Progenitor cell of endocrine pancreas (in vitro differentiated cells): Measurements from ENCODE around the gene NADSYN1. TPM values are rescaled to one million over a fixed set of nuclear protein-coding genes. Genes with fewer than 3 reads are reported as not detected.
A peak's percentile ranks its signal among the peaks of the same experiment; 100 is the strongest.

ENCODE experiments used
- DNase-seq: peaks from one replicate; pipeline ENCODE4 v3.0.0; 2021; ENCODE audit warnings: low spot score; ENCODE audit not compliant: unreplicated experiment
- H3K27ac Mint-ChIP-seq: 2 replicates; pipeline ENCODE4 v1.8.0; 2021; ENCODE audit warnings: mild to moderate bottlenecking, moderate library complexity, mixed read lengths
- H3K27me3 Mint-ChIP-seq: 2 replicates; pipeline ENCODE4 v1.8.0; 2021; ENCODE audit warnings: mixed read lengths
- H3K36me3 Mint-ChIP-seq: 2 replicates; pipeline ENCODE4 v1.8.0; 2022; ENCODE audit warnings: mixed read lengths; ENCODE audit not compliant: insufficient read depth
- H3K4me1 Mint-ChIP-seq: 2 replicates; pipeline ENCODE4 v1.8.0; 2021; ENCODE audit warnings: low read depth, mixed read lengths
- H3K4me3 Mint-ChIP-seq: 2 replicates; pipeline ENCODE4 v1.8.0; 2021; ENCODE audit warnings: low read depth, mild to moderate bottlenecking, moderate library complexity, mixed read lengths
- H3K9me3 Mint-ChIP-seq: 2 replicates; pipeline ENCODE4 v1.8.0; 2021; ENCODE audit warnings: low read depth, mixed read lengths
- total RNA-seq: library from RNA; stranded (reverse); gene quantifications from 2 replicates; pipeline ENCODE4 v1.2.1, GENCODE V29; 2021
- TF ChIP-seq, protein P1 (sequence below): fragments of 200-600 bp; sonication (generic); IDR thresholded peaks from one replicate; pipeline ENCODE4 v1.5.0; 2021; ENCODE audit warnings: antibody characterized with exemption, mild to moderate bottlenecking; ENCODE audit not compliant: unreplicated experiment

NADSYN1 gene
- total RNA-seq, 1 donor from 2014 or later, result 72.0 TPM

DNA sequence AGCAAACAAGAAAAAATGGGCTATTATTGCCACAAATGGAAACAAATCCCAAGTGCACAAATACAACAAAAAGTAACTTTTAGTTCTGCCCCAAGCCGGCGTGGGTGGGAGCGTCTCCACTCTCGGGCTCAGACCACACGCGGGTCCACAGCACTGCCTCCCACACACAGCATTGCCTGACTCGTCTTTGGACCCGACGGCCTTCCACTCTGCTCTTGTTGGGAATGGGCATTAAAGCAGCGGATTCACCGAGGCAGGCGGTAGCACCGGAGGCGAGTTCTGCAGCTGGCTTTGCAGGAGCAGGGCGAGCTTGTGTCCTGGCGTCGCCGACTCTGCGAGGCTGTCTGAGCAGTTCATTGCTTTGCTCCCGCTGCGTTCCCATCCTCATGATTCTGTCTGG lies 23.0 kb downstream of the NADSYN1 start:
- TF ChIP-seq, protein P1, sequence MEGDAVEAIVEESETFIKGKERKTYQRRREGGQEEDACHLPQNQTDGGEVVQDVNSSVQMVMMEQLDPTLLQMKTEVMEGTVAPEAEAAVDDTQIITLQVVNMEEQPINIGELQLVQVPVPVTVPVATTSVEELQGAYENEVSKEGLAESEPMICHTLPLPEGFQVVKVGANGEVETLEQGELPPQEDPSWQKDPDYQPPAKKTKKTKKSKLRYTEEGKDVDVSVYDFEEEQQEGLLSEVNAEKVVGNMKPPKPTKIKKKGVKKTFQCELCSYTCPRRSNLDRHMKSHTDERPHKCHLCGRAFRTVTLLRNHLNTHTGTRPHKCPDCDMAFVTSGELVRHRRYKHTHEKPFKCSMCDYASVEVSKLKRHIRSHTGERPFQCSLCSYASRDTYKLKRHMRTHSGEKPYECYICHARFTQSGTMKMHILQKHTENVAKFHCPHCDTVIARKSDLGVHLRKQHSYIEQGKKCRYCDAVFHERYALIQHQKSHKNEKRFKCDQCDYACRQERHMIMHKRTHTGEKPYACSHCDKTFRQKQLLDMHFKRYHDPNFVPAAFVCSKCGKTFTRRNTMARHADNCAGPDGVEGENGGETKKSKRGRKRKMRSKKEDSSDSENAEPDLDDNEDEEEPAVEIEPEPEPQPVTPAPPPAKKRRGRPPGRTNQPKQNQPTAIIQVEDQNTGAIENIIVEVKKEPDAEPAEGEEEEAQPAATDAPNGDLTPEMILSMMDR, result no peak
- H3K27me3 Mint-ChIP-seq, result no peaks in the 10 kb centered on the region
- peaks cover 23% of the 10 kb centered on the region for H3K36me3 Mint-ChIP-seq
- H3K9me3 Mint-ChIP-seq, result no peaks in the 10 kb centered on the region
- H3K4me3 Mint-ChIP-seq, result no peak overlapping the region
- no peak for DNase-seq
- peaks cover 3% of the 10 kb centered on the region for H3K4me1 Mint-ChIP-seq
- H3K27ac Mint-ChIP-seq, result no peak overlapping the region

DNA sequence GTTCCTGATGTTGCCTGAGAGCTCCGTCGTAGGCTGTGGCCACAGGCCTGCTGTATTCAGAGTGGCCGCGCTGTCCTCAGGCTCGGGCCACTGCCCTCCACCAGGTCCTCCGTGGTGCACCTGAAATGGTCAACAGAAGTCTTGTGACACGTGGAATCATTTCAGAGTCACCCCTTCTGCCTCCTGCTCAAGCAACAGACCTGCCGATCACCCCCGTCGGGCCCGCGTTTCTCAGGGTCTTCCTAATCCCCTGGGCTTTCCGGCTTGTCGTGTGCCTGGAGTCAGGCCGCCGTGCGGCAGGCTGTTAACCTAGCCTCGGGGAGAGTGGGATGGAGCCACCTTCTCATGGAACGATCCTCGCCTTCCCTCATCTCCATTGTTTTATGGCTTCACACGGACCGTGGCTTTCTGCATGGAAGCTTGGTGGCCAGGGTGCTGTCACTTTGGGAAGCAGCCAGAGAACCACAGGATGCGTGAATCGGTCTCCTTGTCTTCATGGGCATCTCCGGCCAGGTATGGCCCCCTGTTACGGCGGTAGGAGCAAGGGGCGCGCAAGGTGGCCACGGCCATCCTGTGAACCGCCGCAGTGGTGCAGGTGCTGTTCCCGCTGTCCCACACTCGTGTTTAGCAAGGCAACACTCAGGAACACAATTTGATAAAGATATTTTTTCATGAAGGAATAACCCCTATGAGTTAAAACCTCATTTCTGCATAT lies 24.1 kb downstream of the NADSYN1 start:
- Mint-ChIP-seq H3K27me3 (no peaks in the 10 kb centered on the region), H3K4me3 (no peak overlapping the region), H3K9me3 (no peaks in the 10 kb centered on the region), H3K36me3 (peaks cover 28% of the 10 kb centered on the region), H3K4me1 (peaks cover 8% of the 10 kb centered on the region), H3K27ac (no peak overlapping the region)
- DNase-seq, result no peak
- TF ChIP-seq, protein P1, result no peak

DNA sequence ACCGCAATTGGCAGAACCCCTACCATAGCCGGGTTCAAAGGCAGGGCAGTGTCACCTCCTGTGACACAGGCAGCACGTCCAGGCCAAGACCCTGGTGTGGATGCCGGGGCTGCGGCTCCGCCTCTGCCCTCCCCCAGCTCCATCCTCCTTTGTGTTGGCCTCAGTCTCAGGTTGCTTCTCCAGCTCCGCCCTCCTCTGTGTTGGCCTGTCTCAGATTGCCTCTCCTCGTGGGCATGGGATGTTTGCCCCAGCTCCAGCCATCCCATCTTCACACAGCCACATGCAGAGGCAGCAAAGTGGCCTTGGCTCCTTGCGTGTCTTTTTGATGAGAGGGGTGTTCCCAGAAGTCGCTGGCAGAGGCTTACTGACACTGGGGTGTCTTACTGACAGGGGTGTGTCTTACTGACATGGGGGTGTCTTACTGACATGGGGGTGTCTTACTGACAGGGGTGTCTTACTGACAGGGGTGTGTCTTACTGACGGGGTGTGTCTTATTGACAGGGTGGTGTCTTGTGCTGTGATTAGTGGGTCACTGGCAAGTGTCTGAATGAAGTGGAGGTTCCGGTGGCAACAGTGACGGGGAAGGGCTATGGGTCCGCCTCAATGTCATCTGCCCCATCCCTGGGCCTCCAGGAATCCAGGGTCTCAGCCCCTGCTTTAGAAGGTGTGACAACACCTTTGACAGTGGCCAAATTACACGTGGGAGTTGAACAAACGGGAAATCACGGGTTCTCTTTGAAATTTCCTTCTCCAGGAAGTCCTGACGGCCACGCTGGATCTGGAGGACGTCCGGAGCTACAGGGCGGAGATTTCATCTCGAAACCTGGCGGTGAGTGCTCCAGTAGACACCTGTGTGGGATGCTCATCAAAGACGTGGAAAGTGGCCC lies 24.9 kb downstream of the NADSYN1 start:
- H3K4me1 Mint-ChIP-seq, result peaks cover 8% of the 10 kb centered on the region
- H3K27me3 Mint-ChIP-seq, result no peaks in the 10 kb centered on the region
- DNase-seq, result no peak
- H3K27ac Mint-ChIP-seq, result peak overlapping the region; percentile 25
- H3K9me3 Mint-ChIP-seq, result no peaks in the 10 kb centered on the region
- H3K36me3 Mint-ChIP-seq, result peaks cover 26% of the 10 kb centered on the region
- H3K4me3 Mint-ChIP-seq, result no peak overlapping the region
- TF ChIP-seq, protein P1, result no peak

DNA sequence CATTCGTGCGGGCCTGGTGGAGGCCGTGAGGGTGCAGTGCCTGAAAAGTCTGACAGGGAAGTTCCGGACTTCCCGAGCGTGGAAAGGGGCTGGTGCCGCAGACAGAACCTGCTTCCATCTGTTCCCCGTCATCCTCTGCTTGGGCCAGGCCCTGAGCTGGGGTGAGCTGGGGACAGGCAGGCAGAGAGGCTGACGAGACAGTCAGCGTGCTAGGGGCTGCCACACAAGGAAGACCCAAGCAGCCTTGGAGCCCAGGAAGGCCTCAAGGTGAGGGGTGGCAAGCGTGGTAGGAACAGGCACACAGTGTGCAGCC lies 25.5 kb downstream of the NADSYN1 start:
- H3K4me3 Mint-ChIP-seq, result no peak overlapping the region
- TF ChIP-seq, protein P1, result no peak
- H3K4me1 Mint-ChIP-seq, result peaks cover 8% of the 10 kb centered on the region
- H3K9me3 Mint-ChIP-seq, result no peaks in the 10 kb centered on the region
- no peak overlapping the region for H3K27ac Mint-ChIP-seq
- H3K27me3 Mint-ChIP-seq, result no peaks in the 10 kb centered on the region
- DNase-seq, result no peak
- H3K36me3 Mint-ChIP-seq, result peaks cover 30% of the 10 kb centered on the region

DNA sequence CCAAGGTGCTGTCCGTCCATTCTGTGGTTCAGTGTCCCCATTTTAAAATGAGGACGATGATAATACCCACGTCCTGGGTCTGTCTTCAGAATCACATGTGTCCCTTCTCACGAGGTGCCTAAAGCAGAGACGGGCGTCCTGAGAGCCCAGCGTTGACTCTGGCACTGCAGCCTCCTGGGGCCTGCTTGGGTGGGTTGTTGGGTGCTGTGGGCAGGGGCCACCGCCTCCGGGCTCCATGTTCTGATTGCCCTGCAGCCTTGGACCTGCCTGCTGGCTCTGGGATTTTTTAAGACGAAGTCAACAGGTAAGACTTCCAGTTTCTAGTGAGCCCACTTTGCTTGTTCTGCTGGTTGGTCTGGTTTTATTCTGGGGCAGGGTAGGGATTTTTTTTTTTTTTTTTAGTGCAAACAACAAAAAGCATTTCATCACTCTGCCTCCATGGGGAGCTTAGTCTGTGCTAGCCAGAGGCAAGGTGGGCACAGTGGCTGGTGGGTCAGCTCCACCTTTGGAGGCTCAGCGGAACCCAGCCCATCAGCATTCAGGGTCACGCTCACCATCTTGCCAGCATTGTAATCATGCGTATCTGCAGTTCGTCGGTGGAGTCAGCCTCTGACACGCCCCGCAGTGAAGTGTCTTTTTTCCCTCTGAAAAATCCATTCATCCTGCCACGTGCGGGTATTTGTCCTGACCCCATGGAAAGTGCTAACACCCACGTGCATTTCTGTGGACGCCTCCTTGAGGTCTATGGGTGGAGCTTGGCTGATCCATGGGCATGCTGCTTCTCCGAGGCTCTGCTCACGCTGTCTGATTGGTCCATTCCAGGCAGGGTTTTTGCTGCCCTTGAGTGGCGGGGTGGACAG lies 28.3 kb downstream of the NADSYN1 start:
- Mint-ChIP-seq H3K9me3 (no peaks in the 10 kb centered on the region), H3K36me3 (peaks cover 46% of the 10 kb centered on the region), H3K4me3 (no peak overlapping the region), H3K4me1 (peaks cover 8% of the 10 kb centered on the region), H3K27me3 (no peaks in the 10 kb centered on the region), H3K27ac (peak overlapping the region; percentile 76)
- TF ChIP-seq, protein P1, result no peak
- no peak for DNase-seq
